Activated CD4-positive, alpha-beta T cell treated with anti-CD3 and anti-CD28 coated beads, Interleukin-2, amount 50 U/mL, for 16 hours (primary cell): Measurements from ENCODE around the gene SPECC1.
"Not testable (repeated sequence)": the region's sequence is repeated elsewhere in the genome, so short reads cannot be mapped to it uniquely, and the experiment has no call there.

ENCODE experiments used
- DNase-seq: peaks from one replicate; pipeline ENCODE4 v3.0.0-alpha.2; 2020

SPECC1 gene

DNA sequence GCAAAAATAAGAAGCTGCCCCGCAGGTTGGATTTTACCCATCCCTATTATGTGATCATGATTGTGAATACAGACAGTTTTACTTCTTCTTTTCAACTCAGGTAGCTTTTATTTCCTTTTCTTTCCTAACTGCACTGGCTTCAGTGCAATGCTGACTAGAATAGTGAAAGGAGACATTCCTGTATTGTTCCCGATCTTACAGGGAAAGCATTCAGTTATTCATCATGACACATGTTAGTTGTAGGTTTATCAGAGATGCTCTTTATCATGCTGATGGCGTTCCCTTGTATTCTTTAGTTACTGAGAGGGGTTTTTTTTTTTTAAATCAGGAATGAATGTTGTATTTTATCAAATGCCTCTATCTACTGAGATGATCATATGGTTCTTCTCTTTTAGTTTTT, 343.4 kb downstream of the SPECC1 start:
- DNase-seq, result not testable (repeated sequence)

DNA sequence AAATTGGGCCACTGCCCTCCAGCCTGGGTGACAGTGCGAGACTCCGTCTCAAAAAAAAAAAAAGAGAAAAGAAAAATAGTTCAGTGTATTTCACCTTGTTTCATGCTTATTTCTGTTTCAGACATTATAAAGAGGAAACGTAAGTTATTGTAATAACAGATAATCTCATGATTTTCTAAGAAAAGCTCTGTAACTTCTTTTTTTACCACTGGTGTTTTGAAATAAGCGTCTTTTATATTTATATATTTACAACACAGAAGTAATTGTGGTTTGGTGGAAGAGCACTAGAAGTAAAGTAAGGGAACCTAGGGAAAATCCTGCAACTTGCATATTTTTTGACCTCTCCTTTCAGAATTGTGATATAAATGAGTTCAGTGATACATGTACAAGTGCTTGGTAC, 354.7 kb downstream of the SPECC1 start:
- DNase-seq, result not testable (repeated sequence)
